HG02588 (cell line): ENCODE data around the gene ACSS3.

ENCODE experiments used
- ATAC-seq: cut with Tn5 transposase; IDR thresholded peaks from one replicate; pipeline ENCODE4 v1.9.1; 2021; ENCODE audit warnings: mild to moderate bottlenecking, moderate library complexity; ENCODE audit not compliant: unreplicated experiment

ACSS3 gene

GRCh38 chr12:81212996-81213696, 135.3 kb downstream of the ACSS3 start:
- ATAC-seq, result no peak

GRCh38 chr12:81216739-81217138, 138.9 kb downstream of the ACSS3 start:
- ATAC-seq, result no peak

GRCh38 chr12:81221681-81222080, 143.8 kb downstream of the ACSS3 start:
- no peak for ATAC-seq

- ATAC-seq, result no peak
Observed at GRCh38 chr12:81222846-81223592, 145.1 kb downstream of the ACSS3 start.

GRCh38 chr12:81224626-81225025, 146.7 kb downstream of the ACSS3 start:
- ATAC-seq, result no peak

GRCh38 chr12:81229759-81230158, 151.9 kb downstream of the ACSS3 start:
- no peak for ATAC-seq

- ATAC-seq, result no peak
Observed at GRCh38 chr12:81231574-81232368, 153.9 kb downstream of the ACSS3 start.

- no peak for ATAC-seq
Observed at GRCh38 chr12:81245458-81245857, 167.6 kb downstream of the ACSS3 start.

GRCh38 chr12:81245907-81246570, 168.2 kb downstream of the ACSS3 start:
- ATAC-seq, result no peak

GRCh38 chr12:81249976-81250375, 172.1 kb downstream of the ACSS3 start:
- ATAC-seq, result no peak

- ATAC-seq, result no peak
Observed at GRCh38 chr12:81252228-81252627, 174.3 kb downstream of the ACSS3 start.

- no peak for ATAC-seq
Observed at GRCh38 chr12:81253360-81253759, 175.5 kb downstream of the ACSS3 start.

- ATAC-seq, result no peak
Observed at GRCh38 chr12:81255456-81255855, 177.6 kb downstream of the ACSS3 start.

- no peak for ATAC-seq
Observed at GRCh38 chr12:81255947-81256346, 178.1 kb downstream of the ACSS3 start.

GRCh38 chr12:81257947-81258551, 180.2 kb downstream of the ACSS3 start:
- ATAC-seq, result no peak

GRCh38 chr12:81259360-81259759, 181.5 kb downstream of the ACSS3 start:
- ATAC-seq, result no peak

GRCh38 chr12:81261508-81262207, 183.8 kb downstream of the ACSS3 start:
- ATAC-seq, result no peak

GRCh38 chr12:81263072-81263471, 185.2 kb downstream of the ACSS3 start:
- no peak for ATAC-seq

GRCh38 chr12:81270385-81270784, 192.5 kb downstream of the ACSS3 start:
- ATAC-seq, result no peak
